ENCODE measurements around the gene DNAH10. TPM values are rescaled to one million over a fixed set of nuclear protein-coding genes. Genes with fewer than 3 reads are reported as not detected.

The DNAH10 gene
- total RNA-seq, 1 experiment from 2014 or later, result 0.09 TPM

- Mint-ChIP-seq H3K36me3 (peaks cover 14% of the 10 kb centered on the region), H3K27ac (no peak overlapping the region; the same call in 1 of the 2 replicates), H3K27me3 (ENCODE audit: low read depth) (peaks cover 63% of the 10 kb centered on the region), H3K9me3 (no peaks in the 10 kb centered on the region), H3K4me1 (peaks cover 23% of the 10 kb centered on the region), H3K4me3 (peak overlapping the region; percentile 91)
- CTCF ChIA-PET, result no interaction called here
- TF ChIP-seq GABPB1 (CRISPR knock-in tag; IDR thresholded peaks at IDR 0.05), result 0 out of 2 replicates have a peak, but pooled peaks have one; percentile 26
- TF ChIP-seq, protein P1, sequence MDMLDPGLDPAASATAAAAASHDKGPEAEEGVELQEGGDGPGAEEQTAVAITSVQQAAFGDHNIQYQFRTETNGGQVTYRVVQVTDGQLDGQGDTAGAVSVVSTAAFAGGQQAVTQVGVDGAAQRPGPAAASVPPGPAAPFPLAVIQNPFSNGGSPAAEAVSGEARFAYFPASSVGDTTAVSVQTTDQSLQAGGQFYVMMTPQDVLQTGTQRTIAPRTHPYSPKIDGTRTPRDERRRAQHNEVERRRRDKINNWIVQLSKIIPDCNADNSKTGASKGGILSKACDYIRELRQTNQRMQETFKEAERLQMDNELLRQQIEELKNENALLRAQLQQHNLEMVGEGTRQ (CRISPR knock-in tag; IDR thresholded peaks at IDR 0.05), result no peak
- TF ChIP-seq TP53 (CRISPR knock-in tag; IDR thresholded peaks at IDR 0.05), result 0 out of 2 replicates have a peak, but pooled peaks have one; percentile 50
- TF ChIP-seq SP1 (CRISPR knock-in tag; conservative IDR thresholded peaks at IDR 0.05), result no peak
- no peak for TF ChIP-seq ZBTB21 (CRISPR knock-in tag; IDR thresholded peaks at IDR 0.05; ENCODE audit: borderline replicate concordance)
- TF ChIP-seq NFYB (CRISPR knock-in tag; conservative IDR thresholded peaks at IDR 0.05; ENCODE audit: low read depth), result no peak
- no peak for TF ChIP-seq CDX4 (CRISPR knock-in tag; IDR thresholded peaks at IDR 0.05; ENCODE audit: borderline replicate concordance)
- no peak for TF ChIP-seq ZNF423 (CRISPR knock-in tag; IDR thresholded peaks at IDR 0.05)
- TF ChIP-seq NFATC4 (CRISPR knock-in tag; IDR thresholded peaks at IDR 0.05), result no peak
- TF ChIP-seq IRF2 (CRISPR knock-in tag; IDR thresholded peaks at IDR 0.05; ENCODE audit: borderline replicate concordance, low read depth), result no peak
- TF ChIP-seq CBFB (CRISPR knock-in tag; IDR thresholded peaks at IDR 0.05; ENCODE audit: low read depth), result no peak
- TF ChIP-seq, protein P2, sequence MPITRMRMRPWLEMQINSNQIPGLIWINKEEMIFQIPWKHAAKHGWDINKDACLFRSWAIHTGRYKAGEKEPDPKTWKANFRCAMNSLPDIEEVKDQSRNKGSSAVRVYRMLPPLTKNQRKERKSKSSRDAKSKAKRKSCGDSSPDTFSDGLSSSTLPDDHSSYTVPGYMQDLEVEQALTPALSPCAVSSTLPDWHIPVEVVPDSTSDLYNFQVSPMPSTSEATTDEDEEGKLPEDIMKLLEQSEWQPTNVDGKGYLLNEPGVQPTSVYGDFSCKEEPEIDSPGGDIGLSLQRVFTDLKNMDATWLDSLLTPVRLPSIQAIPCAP (CRISPR knock-in tag; IDR thresholded peaks at IDR 0.05), result no peak
- TF ChIP-seq KAT7 (CRISPR knock-in tag; IDR thresholded peaks at IDR 0.05; ENCODE audit: borderline replicate concordance), result peak; percentile 27; the same call in 1 of the 2 replicates
- TF ChIP-seq ZNF671 (CRISPR knock-in tag; IDR thresholded peaks at IDR 0.05), result no peak
- DNase-seq (ENCODE audit: low spot score) (peak; percentile 58), ATAC-seq (no peak)
- POLR2A ChIA-PET, result no interaction called here
These were observed 211.6 kb downstream of the DNAH10 start for GRCh38 chr12:123973552-123974341.

DNA sequence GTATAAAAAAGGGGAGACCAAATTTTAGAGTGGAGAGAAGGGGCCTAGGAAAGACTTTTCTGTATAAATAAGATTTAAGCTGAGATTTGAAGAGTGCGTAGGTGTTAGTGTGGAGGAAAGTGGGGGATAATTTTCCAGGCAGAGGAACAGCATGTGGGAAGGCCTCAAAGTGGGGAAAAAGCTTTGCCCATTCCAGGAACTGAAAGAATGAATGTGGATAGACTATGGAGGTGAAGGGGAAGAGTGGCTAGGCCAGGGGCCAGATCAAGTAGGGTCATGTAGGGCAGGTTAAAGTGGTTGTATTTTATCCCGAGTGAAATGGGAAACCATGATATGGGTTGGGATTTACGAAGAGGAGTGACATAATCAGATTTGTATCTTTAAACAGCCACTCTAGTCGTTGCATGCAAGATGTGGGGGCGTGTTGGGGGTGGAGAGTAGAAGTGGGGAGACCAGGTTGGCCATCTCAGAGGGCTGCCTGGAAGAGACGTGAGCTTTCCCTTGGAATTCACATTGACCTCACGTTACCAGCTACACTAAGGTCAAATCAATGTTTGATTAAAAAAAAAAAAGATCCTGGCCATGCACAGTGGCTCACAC, 214.2 kb downstream of the DNAH10 start:
- Mint-ChIP-seq H3K4me1 (peaks cover 15% of the 10 kb centered on the region), H3K27me3 (ENCODE audit: low read depth) (peaks cover 37% of the 10 kb centered on the region), H3K4me3 (no peak overlapping the region), H3K9me3 (no peaks in the 10 kb centered on the region), H3K27ac (no peak overlapping the region), H3K36me3 (peaks cover 14% of the 10 kb centered on the region)
- ChIA-PET CTCF (interaction anchor here (0.9 kb wide), 1 partner anchor 71 kb away, joined by 3 read pairs; no protein-coding TSS in a partner anchor), POLR2A (no interaction called here)
- TF ChIP-seq, protein P3, sequence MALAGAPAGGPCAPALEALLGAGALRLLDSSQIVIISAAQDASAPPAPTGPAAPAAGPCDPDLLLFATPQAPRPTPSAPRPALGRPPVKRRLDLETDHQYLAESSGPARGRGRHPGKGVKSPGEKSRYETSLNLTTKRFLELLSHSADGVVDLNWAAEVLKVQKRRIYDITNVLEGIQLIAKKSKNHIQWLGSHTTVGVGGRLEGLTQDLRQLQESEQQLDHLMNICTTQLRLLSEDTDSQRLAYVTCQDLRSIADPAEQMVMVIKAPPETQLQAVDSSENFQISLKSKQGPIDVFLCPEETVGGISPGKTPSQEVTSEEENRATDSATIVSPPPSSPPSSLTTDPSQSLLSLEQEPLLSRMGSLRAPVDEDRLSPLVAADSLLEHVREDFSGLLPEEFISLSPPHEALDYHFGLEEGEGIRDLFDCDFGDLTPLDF (CRISPR knock-in tag; IDR thresholded peaks at IDR 0.05), result no peak
- TF ChIP-seq ZNF138 (CRISPR knock-in tag; conservative IDR thresholded peaks at IDR 0.05), result no peak
- TF ChIP-seq GABPB1 (CRISPR knock-in tag; IDR thresholded peaks at IDR 0.05), result no peak
- no peak for TF ChIP-seq ZNF671 (CRISPR knock-in tag; IDR thresholded peaks at IDR 0.05)
- TF ChIP-seq ZNF416 (CRISPR knock-in tag; IDR thresholded peaks at IDR 0.05), result no peak
- TF ChIP-seq NFYB (CRISPR knock-in tag; conservative IDR thresholded peaks at IDR 0.05; ENCODE audit: low read depth), result no peak
- no peak for TF ChIP-seq SP1 (CRISPR knock-in tag; conservative IDR thresholded peaks at IDR 0.05)
- TF ChIP-seq, protein P4, sequence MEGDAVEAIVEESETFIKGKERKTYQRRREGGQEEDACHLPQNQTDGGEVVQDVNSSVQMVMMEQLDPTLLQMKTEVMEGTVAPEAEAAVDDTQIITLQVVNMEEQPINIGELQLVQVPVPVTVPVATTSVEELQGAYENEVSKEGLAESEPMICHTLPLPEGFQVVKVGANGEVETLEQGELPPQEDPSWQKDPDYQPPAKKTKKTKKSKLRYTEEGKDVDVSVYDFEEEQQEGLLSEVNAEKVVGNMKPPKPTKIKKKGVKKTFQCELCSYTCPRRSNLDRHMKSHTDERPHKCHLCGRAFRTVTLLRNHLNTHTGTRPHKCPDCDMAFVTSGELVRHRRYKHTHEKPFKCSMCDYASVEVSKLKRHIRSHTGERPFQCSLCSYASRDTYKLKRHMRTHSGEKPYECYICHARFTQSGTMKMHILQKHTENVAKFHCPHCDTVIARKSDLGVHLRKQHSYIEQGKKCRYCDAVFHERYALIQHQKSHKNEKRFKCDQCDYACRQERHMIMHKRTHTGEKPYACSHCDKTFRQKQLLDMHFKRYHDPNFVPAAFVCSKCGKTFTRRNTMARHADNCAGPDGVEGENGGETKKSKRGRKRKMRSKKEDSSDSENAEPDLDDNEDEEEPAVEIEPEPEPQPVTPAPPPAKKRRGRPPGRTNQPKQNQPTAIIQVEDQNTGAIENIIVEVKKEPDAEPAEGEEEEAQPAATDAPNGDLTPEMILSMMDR (IDR thresholded peaks at IDR 0.05), result no peak
- TF ChIP-seq, protein P5, sequence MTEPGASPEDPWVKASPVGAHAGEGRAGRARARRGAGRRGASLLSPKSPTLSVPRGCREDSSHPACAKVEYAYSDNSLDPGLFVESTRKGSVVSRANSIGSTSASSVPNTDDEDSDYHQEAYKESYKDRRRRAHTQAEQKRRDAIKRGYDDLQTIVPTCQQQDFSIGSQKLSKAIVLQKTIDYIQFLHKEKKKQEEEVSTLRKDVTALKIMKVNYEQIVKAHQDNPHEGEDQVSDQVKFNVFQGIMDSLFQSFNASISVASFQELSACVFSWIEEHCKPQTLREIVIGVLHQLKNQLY (CRISPR knock-in tag; IDR thresholded peaks at IDR 0.05), result no peak
- no peak for TF ChIP-seq TCF7 (CRISPR knock-in tag; IDR thresholded peaks at IDR 0.05; ENCODE audit: low read depth)
- TF ChIP-seq TEAD4 (CRISPR knock-in tag; IDR thresholded peaks at IDR 0.05), result no peak
- TF ChIP-seq SOX15 (CRISPR knock-in tag; IDR thresholded peaks at IDR 0.05), result no peak
- DNase-seq (ENCODE audit: low spot score) (no peak), ATAC-seq (no peak)
